Activated T-helper 9 cell treated with anti-CD3 and anti-CD28 coated beads, Interleukin-2, amount 50 U/mL, for 16 hours (primary cell): ENCODE data around the gene PLCB1.
"Not testable (repeated sequence)": the region's sequence is repeated elsewhere in the genome, so short reads cannot be mapped to it uniquely, and the experiment has no call there.

Experiments
- DNase-seq: peaks from one replicate; pipeline ENCODE4 v3.0.0-alpha.2; 2020; ENCODE audit warnings: low read depth

PLCB1 gene

DNA sequence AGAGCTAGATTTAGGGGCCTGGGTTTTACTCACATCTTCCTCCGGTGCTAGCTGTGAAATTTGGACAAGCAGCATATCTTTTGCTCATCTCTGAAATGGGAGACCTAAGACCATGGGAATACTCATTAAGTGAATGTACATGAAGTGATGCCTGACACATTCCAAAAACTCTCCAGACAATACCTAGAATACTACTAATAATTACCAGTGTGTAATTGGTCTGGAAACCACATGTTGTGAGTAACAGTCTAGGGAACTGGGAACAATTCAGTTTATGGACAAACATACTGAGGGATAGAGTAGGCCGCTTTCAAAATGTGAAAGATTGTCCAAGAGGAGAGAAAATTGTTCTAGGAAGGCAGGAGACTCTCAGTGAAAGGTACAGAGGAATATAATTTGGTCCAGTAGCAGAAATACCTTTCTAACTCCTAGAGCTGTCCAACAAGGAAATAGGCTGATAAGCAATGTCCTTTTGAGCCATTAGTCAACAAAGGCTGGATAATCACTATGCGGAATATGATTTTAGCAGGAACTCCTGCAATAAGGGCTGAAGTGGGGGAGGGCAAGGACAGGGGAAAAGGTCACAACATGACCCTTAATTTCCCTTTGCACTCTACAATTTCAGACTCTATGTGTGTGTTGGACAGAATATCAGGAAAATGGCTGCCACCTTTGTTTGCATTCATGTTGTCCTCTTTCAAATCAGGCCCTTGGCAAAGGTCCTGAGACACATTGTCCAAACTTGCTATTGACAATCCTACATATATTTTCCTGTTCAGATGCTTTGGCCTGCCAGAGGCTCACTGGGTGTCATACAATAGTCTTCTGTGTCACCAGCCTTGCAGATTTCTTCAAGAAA is 315.4 kb downstream of the PLCB1 start:
- DNase-seq, result no peak

DNA sequence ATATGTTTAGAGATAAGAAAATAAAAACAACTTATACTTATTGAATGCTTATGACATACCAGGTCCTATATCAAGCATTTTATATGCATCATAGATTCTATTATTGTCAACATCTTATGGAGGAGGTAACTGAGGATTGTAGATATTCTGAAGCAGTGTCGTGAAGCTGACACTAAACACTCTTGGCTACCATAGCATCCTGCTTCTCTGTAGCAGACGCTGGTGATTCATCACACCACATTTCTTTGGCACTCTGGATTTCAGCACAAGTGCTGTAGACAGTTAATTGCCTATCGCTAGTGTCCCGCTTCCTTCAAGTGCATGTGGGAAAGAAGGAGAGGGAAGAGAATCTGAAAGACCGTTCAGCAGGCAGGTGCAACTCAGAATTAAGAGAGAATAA is 317.1 kb downstream of the PLCB1 start:
- no peak for DNase-seq

DNA sequence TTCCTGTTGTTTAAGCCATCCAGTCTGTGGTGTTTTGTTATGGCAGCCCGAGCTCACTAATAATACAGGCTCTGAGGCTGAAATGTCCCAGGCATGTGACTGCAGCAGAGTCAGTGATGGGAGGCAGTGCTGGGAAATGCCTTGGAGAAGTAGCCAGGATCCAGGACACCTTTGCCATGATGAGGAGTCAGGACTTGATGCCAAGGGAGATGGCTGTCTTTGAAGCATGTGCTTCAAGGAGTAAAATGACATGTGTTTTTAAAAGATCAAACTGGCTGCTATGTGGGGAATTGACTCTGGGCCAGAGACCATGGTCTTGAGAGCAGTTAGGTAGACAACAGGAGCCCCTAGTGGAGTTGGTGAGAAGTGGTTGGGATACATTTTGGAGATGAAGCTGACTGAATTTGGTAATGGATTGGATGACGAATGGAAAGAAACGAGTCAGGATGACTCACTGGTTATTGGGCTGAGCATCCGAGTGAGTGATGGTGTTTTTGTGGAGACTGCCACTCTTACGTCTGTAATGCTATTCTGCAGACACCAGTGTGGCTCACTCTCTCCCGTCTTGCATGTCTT is 322.2 kb downstream of the PLCB1 start:
- no peak for DNase-seq

DNA sequence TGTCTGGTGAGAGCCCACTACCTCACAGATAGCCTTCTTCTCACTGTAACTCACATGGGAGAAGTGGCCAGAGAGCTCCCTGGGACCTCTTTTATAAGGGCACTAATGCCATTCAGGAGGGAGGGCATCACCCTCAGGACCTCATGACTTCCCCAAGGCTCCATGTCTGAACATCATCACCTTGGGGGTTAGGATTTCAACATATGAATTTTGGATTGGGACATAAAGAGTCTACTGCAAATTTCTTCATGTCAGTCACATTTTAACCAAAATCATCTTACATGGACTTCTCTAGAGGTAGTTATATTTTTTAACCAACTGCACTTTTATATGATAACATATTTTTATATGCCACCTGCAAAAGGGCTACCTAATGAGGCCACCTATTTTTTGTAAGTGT is 324.7 kb downstream of the PLCB1 start:
- no peak for DNase-seq

GRCh38 chr20:8457978-8458377 is 325.9 kb downstream of the PLCB1 start:
- DNase-seq, result no peak

DNA sequence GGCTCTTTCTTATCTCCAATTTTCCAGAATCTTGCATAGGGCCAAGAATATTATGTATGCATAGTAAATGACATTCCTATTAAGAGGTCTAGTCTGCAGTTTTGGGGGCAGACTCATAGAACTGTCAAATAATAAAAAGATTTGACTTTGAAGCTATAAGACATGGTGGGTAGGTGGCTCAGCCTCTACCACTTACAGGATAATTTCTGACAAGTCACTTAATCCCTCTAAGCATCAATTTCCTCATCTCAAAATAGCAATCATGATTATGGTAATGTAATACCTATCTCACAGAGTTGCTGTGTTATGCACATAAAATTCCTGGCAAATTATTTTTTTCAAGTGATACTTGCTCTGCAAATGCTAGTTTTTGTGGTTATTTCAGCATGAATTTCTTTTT is 329.1 kb downstream of the PLCB1 start:
- DNase-seq, result no peak

DNA sequence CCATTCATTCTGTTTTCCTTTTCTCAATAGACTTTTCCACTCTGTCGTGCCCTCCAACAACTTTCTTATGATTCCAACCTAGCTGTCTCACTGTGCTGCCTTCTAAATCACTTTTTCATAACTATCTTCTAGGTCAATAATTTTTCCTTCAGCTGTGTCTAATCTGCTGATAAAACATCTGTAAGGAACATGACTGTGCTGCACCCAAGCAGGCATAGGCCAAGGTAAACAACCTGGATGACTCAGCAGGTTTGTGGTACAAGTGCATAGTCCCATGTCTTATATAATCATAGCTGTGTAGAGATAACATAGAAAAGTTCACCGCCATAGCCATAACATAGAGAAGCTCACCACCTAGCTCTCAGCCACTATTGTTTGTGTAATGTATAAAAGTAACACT is 332.3 kb downstream of the PLCB1 start:
- DNase-seq, result no peak

DNA sequence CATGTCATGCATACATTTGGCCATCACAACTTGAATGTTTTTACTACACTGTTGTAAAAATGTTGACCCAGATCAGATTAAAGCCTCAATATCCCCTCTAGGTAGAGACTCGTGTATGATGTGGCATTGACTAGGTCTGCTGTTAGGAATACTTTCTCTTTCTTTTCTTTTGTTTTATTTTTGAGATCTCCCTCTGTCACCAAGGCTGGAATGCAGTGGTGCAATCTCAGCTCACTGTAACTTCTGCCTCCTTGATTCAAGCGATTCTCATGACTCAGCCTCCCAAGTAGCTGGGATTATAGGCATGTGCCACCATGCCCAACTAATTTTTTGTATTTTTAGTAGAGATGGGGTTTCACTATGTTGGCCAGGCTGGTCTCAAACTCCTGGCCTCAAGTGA is 334.7 kb downstream of the PLCB1 start:
- not testable (repeated sequence) for DNase-seq

GRCh38 chr20:8470156-8470555 is 338.1 kb downstream of the PLCB1 start:
- DNase-seq, result no peak

DNA sequence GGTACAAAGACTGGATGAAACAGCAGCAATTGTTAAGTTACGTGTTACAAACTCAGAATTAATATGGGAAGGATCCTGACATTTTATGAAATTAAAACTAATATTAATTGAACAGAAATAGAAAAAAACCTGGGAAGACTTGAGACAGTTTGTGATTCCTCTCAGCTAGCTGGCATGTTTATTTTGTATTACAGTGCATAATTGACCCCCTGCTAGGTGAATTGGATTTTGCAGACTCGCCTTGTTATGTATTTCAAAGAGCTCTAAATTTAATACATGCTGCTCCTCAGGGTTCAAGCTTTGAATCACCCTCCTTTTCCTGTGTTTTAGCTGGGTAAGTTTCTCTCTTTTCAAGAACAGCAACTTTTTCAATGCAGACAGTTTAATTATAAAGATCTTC is 339.4 kb downstream of the PLCB1 start:
- no peak for DNase-seq

DNA sequence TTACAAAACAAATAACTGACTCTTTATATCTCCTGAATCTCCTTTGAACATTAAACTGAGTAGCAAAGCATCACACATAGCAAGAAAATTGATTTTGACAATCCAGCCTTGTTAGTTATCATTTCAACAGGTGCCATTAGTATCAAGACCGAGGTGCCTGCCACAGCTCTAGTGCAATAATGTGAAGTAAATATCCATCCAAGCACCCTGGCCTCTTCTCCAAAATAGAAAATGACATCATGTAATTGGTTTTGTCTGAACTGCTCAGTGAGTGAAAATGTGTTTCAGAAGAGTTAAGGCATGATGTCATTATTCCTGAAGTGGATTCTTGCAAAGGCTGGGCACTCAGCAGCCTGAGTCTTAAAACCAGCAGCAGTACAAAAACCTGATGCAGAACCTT is 341.4 kb downstream of the PLCB1 start:
- no peak for DNase-seq

GRCh38 chr20:8474027-8474668 is 342.1 kb downstream of the PLCB1 start:
- DNase-seq, result no peak

GRCh38 chr20:8476021-8476420 is 344.0 kb downstream of the PLCB1 start:
- no peak for DNase-seq

GRCh38 chr20:8480597-8480996 is 348.5 kb downstream of the PLCB1 start:
- no peak for DNase-seq

DNA sequence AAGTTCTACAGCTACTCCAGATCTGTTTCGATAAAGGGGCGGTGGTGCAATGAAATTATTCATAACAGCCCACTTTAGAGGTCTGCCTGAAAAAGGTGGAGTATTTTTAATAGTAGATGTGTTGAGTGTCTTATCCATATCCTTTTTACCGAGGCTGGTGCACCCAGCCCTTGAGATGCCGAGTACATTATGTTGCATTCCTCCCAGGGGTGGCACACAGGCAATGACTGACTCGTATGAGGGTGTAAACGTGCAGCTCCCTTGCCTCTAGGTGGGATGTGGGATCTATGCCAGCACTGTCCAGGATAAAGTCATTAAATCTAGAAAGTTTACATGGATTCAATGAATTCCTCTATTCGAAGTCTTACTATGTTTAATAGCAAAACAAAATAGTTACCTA is 355.6 kb downstream of the PLCB1 start:
- no peak for DNase-seq

- no peak for DNase-seq
Measured at GRCh38 chr20:8489094-8489883, 357.2 kb downstream of the PLCB1 start.

GRCh38 chr20:8490076-8490830 is 358.2 kb downstream of the PLCB1 start:
- no peak for DNase-seq

DNA sequence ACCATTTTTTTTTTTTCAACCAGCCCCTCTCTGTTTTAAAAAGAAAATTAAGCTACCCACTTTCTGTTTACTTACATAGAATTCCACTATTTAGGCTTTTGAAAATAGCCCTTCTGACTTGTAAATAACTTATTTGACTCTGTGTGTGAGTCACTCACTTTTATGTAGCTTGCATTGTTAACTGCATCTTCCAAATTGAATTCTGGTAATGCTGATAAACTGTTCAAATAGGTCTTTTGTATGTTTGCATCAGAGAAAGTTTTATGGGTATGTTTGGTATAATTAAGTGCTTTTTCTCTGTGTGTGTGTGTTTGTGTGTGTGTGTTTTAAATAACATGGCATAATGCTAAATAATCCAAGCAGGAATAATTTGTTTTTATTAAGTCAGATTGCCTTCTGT is 360.1 kb downstream of the PLCB1 start:
- no peak for DNase-seq

DNA sequence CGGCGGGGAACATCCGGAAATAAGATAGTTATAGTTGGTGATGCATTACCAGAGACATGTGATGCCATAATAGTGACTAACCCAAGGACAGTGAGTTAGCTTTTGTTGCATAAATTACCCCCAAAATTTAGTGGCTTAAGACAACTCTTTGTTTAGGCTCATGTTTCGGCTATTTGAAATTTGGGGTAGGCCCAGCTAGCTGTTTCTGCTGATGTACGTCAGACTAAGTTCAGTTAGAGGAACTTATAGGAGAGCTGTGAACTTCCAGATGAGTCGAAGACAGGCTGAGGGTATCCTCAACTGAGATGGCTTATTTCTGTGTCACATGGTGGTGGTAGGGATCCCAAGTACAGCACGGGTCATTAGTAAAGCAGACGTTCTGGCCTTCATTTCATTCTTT is 366.5 kb downstream of the PLCB1 start:
- DNase-seq, result no peak

GRCh38 chr20:8504030-8504429 is 372.0 kb downstream of the PLCB1 start:
- no peak for DNase-seq

GRCh38 chr20:8505476-8506200 is 373.6 kb downstream of the PLCB1 start:
- no peak for DNase-seq
